Transverse colon (tissue), 4 donors: ENCODE data around the gene ERC2. TPM values are rescaled to one million over a fixed set of nuclear protein-coding genes. Genes with fewer than 3 reads are reported as not detected.

ENCODE experiments used
- DNase-seq: peaks from one replicate; pipeline ENCODE4 v3.0.0-alpha.2; 2019
- H3K27ac ChIP-seq, 4 donors: fragments of 200-600 bp; sonication (generic); 2 replicates each; pipeline ENCODE4 v1.5.1; 2016 to 2018; ENCODE audit warnings: inconsistent platforms in 4 of 4
- H3K27me3 ChIP-seq: fragments of 200-600 bp; sonication (generic); 2 replicates; pipeline ENCODE4 v1.5.1; 2017; ENCODE audit warnings: inconsistent platforms
- H3K36me3 ChIP-seq, 4 donors: fragments of 200-600 bp; sonication (generic); 2 replicates each; pipeline ENCODE4 v1.5.1; 2017 to 2019; ENCODE audit warnings: inconsistent platforms in 4 of 4
- H3K4me1 ChIP-seq, 4 donors: fragments of 200-600 bp; sonication (generic); 2 replicates each; pipeline ENCODE4 v1.5.1; 2017 to 2020; ENCODE audit warnings: inconsistent platforms in 4 of 4
- H3K4me3 ChIP-seq, 4 donors: fragments of 200-600 bp; sonication (generic); 1 replicate in 1 of 4; 2 replicates in 3 of 4; pipeline versions ENCODE4 v1.5.1 to v1.6.1; 2017 to 2019; ENCODE audit warnings: inconsistent platforms in 4 of 4
- H3K9me3 ChIP-seq, 2 donors: fragments of 200-600 bp; sonication (generic); 2 replicates each; pipeline ENCODE4 v1.5.1; 2017 to 2019; ENCODE audit warnings: inconsistent platforms in 2 of 2
- CTCF ChIP-seq, 5 experiments: fragments of 200-600 bp in 3 of 5; fragments of 450-650 bp in 2 of 5; sonication (generic) in 3 of 5; IDR thresholded peaks; 1 replicate in 2 of 5; 2 replicates in 3 of 5; pipeline ENCODE4 v1.5.1; 2016 to 2017; ENCODE audit warnings: antibody characterized with exemption in 5 of 5, inconsistent platforms in 3 of 5, mild to moderate bottlenecking in 2 of 5, moderate library complexity in 1 of 5
- EP300 ChIP-seq: sonication (generic); formaldehyde crosslinking; IDR thresholded peaks from one replicate; pipeline ENCODE4 v1.6.1; 2017; ENCODE audit warnings: antibody characterized with exemption, low read depth
- POLR2A ChIP-seq: fragments of 450-650 bp; IDR thresholded peaks from one replicate; pipeline ENCODE4 v1.6.1; 2016; ENCODE audit warnings: antibody characterized with exemption, mild to moderate bottlenecking, moderate library complexity
- POLR2AphosphoS5 ChIP-seq, 3 donors: sonication (generic); formaldehyde crosslinking; IDR thresholded peaks; one replicate each; pipeline ENCODE4 v1.6.1; 2016; ENCODE audit warnings: antibody characterized with exemption in 3 of 3
- WGBS, 2 donors: methylation state at CpG; one replicate each; pipeline ENCODE4 v1.1.5; 2018; ENCODE audit warnings: low coverage in 1 of 2; 5-methylcytosine and 5-hydroxymethylcytosine counted together
- in situ Hi-C, 4 donors: fragments of 200-750 bp; cut with MboI; loops; one replicate each; pipeline versions ENCODE4 v1.15.0 to v1.15.1; 2017; ENCODE audit warnings: low sequenced_read_pairs in 3 of 4, low pct_ligation_motif_present in 1 of 4, low pct_unique_long_range_greater_than_20kb in 1 of 4
- intact Hi-C: fragments of 100-400 bp; cut with DNase I; formaldehyde crosslinking; loops from one replicate; pipeline ENCODE4 v1.15.1; 2023; ENCODE audit warnings: low total_unique reads
- total RNA-seq, 4 donors: library from RNA; depleted of rRNA; stranded (reverse); fragments of >200 nt; gene quantifications; one replicate each; pipeline ENCODE4 v1.1.0, GENCODE V29; 2016

The ERC2 gene
- total RNA-seq, 4 donors from 2014 or later = 0.41 to 1.3 TPM; not detected in 2

- WGBS, 2 donors = 60 to 65% methylated on average over 1 to 2 of the region's 2 CpGs
- Histone ChIP-seq H3K27me3 (no peaks in the 10 kb centered on the region), H3K4me1 (no peaks in the 10 kb centered on the region), H3K27ac (no peak overlapping the region), H3K36me3 (no peaks in the 10 kb centered on the region), H3K4me3 (no peak overlapping the region), H3K9me3 (no peaks in the 10 kb centered on the region)
- no peak for TF ChIP-seq EP300
- TF ChIP-seq CTCF (IDR thresholded peaks at IDR 0.05) = no peak
- no peak for TF ChIP-seq POLR2AphosphoS5 (IDR thresholded peaks at IDR 0.05)
- intact Hi-C loops = no loop called here
- in situ Hi-C loops = loop anchor here in 1 of 4 donors (25.0 kb wide), 1 partner anchor 397 kb away; the partner anchor contains the start of gene WNT5A
- DNase-seq = no peak
These were observed 583.6 kb downstream of the ERC2 start for GRCh38 chr3:55884491-55885285.

- no peaks in the 10 kb centered on the region for H3K9me3 ChIP-seq
- no peak for DNase-seq
- 50 to 63% methylated on average over 1 of the region's 1 CpG for WGBS, 2 donors
- H3K4me1 ChIP-seq = no peaks in the 10 kb centered on the region
- no peaks in the 10 kb centered on the region for H3K27me3 ChIP-seq
- no peak overlapping the region for H3K27ac ChIP-seq
- H3K36me3 ChIP-seq = no peaks in the 10 kb centered on the region
- H3K4me3 ChIP-seq = no peak overlapping the region
- intact Hi-C loops (no loop called here), in situ Hi-C loops (loop anchor here in 1 of 4 donors (25.0 kb wide), 1 partner anchor 397 kb away; the partner anchor contains the start of gene WNT5A)
- no peak for TF ChIP-seq CTCF (IDR thresholded peaks at IDR 0.05)
- no peak for TF ChIP-seq POLR2A
- no peak for TF ChIP-seq EP300
- TF ChIP-seq POLR2AphosphoS5 (IDR thresholded peaks at IDR 0.05) = no peak
These were observed 584.2 kb downstream of the ERC2 start for GRCh38 chr3:55884066-55884465.

GRCh38 chr3:55882006-55882405 lies 586.3 kb downstream of the ERC2 start:
- in situ Hi-C loops = loop anchor here in 1 of 4 donors (25.0 kb wide), 1 partner anchor 395 kb away; the partner anchor contains the start of gene WNT5A
- 45 to 50% methylated on average over 2 of the region's 2 CpGs for WGBS, 2 donors
- no peak overlapping the region for H3K4me3 ChIP-seq

More at GRCh38 chr3:55882006-55882405, 586.3 kb downstream of the ERC2 start:
- H3K36me3 ChIP-seq = no peaks in the 10 kb centered on the region
- DNase-seq = no peak
- H3K27ac ChIP-seq = no peak overlapping the region
- no peak for TF ChIP-seq POLR2AphosphoS5 (IDR thresholded peaks at IDR 0.05)
- no peak for TF ChIP-seq CTCF (IDR thresholded peaks at IDR 0.05)
- TF ChIP-seq POLR2A = no peak
- TF ChIP-seq EP300 = no peak
- no peaks in the 10 kb centered on the region for H3K27me3 ChIP-seq
- intact Hi-C loops = no loop called here
- H3K9me3 ChIP-seq = no peaks in the 10 kb centered on the region
- H3K4me1 ChIP-seq = no peaks in the 10 kb centered on the region
